ENCODE data around the gene HTRA3. TPM values are rescaled to one million over a fixed set of nuclear protein-coding genes. Genes with fewer than 3 reads are reported as not detected.

The HTRA3 gene
- total RNA-seq, 1 donor from 2014 or later: 1.7 TPM

- no peaks in the 10 kb centered on the region for H3K27me3 Mint-ChIP-seq (ENCODE audit: unreplicated experiment)
- H3K9me3 Mint-ChIP-seq (ENCODE audit: unreplicated experiment): no peaks in the 10 kb centered on the region
- no peak for DNase-seq (ENCODE audit: low spot score)
- no peak for TF ChIP-seq CTCF (IDR thresholded peaks at IDR 0.05; ENCODE audit: unreplicated experiment)
- H3K36me3 Mint-ChIP-seq (ENCODE audit: low read depth, unreplicated experiment): no peaks in the 10 kb centered on the region
- no peaks in the 10 kb centered on the region for H3K4me1 Mint-ChIP-seq (ENCODE audit: unreplicated experiment)
- no peak overlapping the region for H3K27ac Mint-ChIP-seq (ENCODE audit: unreplicated experiment)
- no peak overlapping the region for H3K4me3 Mint-ChIP-seq (ENCODE audit: unreplicated experiment)
These were observed 64.3 kb downstream of the HTRA3 start for GRCh38 chr4:8333726-8334460.

GRCh38 chr4:8334786-8335460 is 65.4 kb downstream of the HTRA3 start:
- Mint-ChIP-seq H3K36me3 (ENCODE audit: low read depth, unreplicated experiment) (no peaks in the 10 kb centered on the region), H3K4me1 (ENCODE audit: unreplicated experiment) (no peaks in the 10 kb centered on the region), H3K4me3 (ENCODE audit: unreplicated experiment) (no peak overlapping the region), H3K9me3 (ENCODE audit: unreplicated experiment) (no peaks in the 10 kb centered on the region), H3K27me3 (ENCODE audit: unreplicated experiment) (no peaks in the 10 kb centered on the region), H3K27ac (ENCODE audit: unreplicated experiment) (no peak overlapping the region)
- TF ChIP-seq CTCF (IDR thresholded peaks at IDR 0.05; ENCODE audit: unreplicated experiment): no peak
- DNase-seq (ENCODE audit: low spot score): no peak

- H3K9me3 Mint-ChIP-seq (ENCODE audit: unreplicated experiment): no peaks in the 10 kb centered on the region
- no peak for DNase-seq (ENCODE audit: low spot score)
- no peaks in the 10 kb centered on the region for H3K36me3 Mint-ChIP-seq (ENCODE audit: low read depth, unreplicated experiment)
- no peak overlapping the region for H3K4me3 Mint-ChIP-seq (ENCODE audit: unreplicated experiment)
- TF ChIP-seq CTCF (IDR thresholded peaks at IDR 0.05; ENCODE audit: unreplicated experiment): no peak
- no peaks in the 10 kb centered on the region for H3K27me3 Mint-ChIP-seq (ENCODE audit: unreplicated experiment)
- no peaks in the 10 kb centered on the region for H3K4me1 Mint-ChIP-seq (ENCODE audit: unreplicated experiment)
- no peak overlapping the region for H3K27ac Mint-ChIP-seq (ENCODE audit: unreplicated experiment)
These were observed 66.3 kb downstream of the HTRA3 start for GRCh38 chr4:8335848-8336247.

GRCh38 chr4:8336412-8337075 is 67.0 kb downstream of the HTRA3 start:
- no peak for DNase-seq (ENCODE audit: low spot score)
- H3K4me1 Mint-ChIP-seq (ENCODE audit: unreplicated experiment): no peaks in the 10 kb centered on the region
- no peak overlapping the region for H3K27ac Mint-ChIP-seq (ENCODE audit: unreplicated experiment)
- H3K4me3 Mint-ChIP-seq (ENCODE audit: unreplicated experiment): no peak overlapping the region
- H3K9me3 Mint-ChIP-seq (ENCODE audit: unreplicated experiment): no peaks in the 10 kb centered on the region
- no peaks in the 10 kb centered on the region for H3K27me3 Mint-ChIP-seq (ENCODE audit: unreplicated experiment)
- no peak for TF ChIP-seq CTCF (IDR thresholded peaks at IDR 0.05; ENCODE audit: unreplicated experiment)
- H3K36me3 Mint-ChIP-seq (ENCODE audit: low read depth, unreplicated experiment): no peaks in the 10 kb centered on the region

Data from endothelial cell (in vitro differentiated cells).